Natural killer cell (primary cell): ENCODE results near the gene CACNA1A. TPM values are rescaled to one million over a fixed set of nuclear protein-coding genes. Genes with fewer than 3 reads are reported as not detected.

Source experiments
- ATAC-seq, 3 donors: fragments of 150-1000 bp in 2 of 3; fragments of 200-7000 bp in 1 of 3; cut with Tn5 transposase; 1 replicate in 1 of 3; 2 replicates in 2 of 3; pipeline ENCODE4 v1.10.0; 2021; ENCODE audit warnings: mild to moderate bottlenecking in 2 of 3, moderate library complexity in 2 of 3
- DNase-seq, 2 donors: peaks; one replicate each; pipeline versions ENCODE4 v3.0.0 to v3.0.0-alpha.2; 2013 to 2021; ENCODE audit warnings: mixed read lengths in 1 of 2
- H3K27ac ChIP-seq: one replicate; pipeline ENCODE4 v1.5.1; 2013; ENCODE audit warnings: mild to moderate bottlenecking, low read length
- H3K27me3 ChIP-seq: one replicate; pipeline ENCODE4 v1.6.1; 2013; ENCODE audit warnings: low read length; ENCODE audit not compliant: control insufficient read depth, insufficient read depth
- H3K36me3 ChIP-seq: one replicate; pipeline ENCODE4 v1.6.1; 2013; ENCODE audit warnings: low read length; ENCODE audit not compliant: control insufficient read depth, insufficient read depth
- H3K4me1 ChIP-seq: one replicate; pipeline ENCODE4 v1.6.1; 2013; ENCODE audit warnings: low read length; ENCODE audit not compliant: control insufficient read depth, insufficient read depth
- H3K4me3 ChIP-seq: one replicate; pipeline ENCODE4 v1.5.1; 2013; ENCODE audit warnings: low read length
- H3K9me3 ChIP-seq: one replicate; pipeline ENCODE4 v1.6.1; 2013; ENCODE audit warnings: low read length; ENCODE audit not compliant: control insufficient read depth, insufficient read depth
- H3K27ac Mint-ChIP-seq, 2 donors: one replicate each; pipeline ENCODE4 v1.8.0; 2022; ENCODE audit warnings: mild to moderate bottlenecking in 2 of 2, mixed read lengths in 2 of 2, moderate library complexity in 1 of 2
- H3K27me3 Mint-ChIP-seq, 2 donors: one replicate each; pipeline ENCODE4 v1.8.0; 2022; ENCODE audit warnings: low read depth in 2 of 2, mixed read lengths in 2 of 2
- H3K36me3 Mint-ChIP-seq: one replicate; pipeline ENCODE4 v1.8.0; 2022; ENCODE audit warnings: mixed read lengths
- H3K4me1 Mint-ChIP-seq, 2 donors: one replicate each; pipeline ENCODE4 v1.8.0; 2022; ENCODE audit warnings: mixed read lengths in 2 of 2
- H3K4me3 Mint-ChIP-seq: one replicate; pipeline ENCODE4 v1.8.0; 2022; ENCODE audit warnings: mild to moderate bottlenecking, moderate library complexity, mixed read lengths
- H3K9me3 Mint-ChIP-seq, 2 donors: one replicate each; pipeline ENCODE4 v1.8.0; 2022; ENCODE audit warnings: mixed read lengths in 2 of 2
- WGBS: methylation state at CpG from one replicate; pipeline ENCODE4 v1.1.7; 2013; ENCODE audit warnings: missing lambda C conversion rate; ENCODE audit not compliant: insufficient coverage; 5-methylcytosine and 5-hydroxymethylcytosine counted together
- intact Hi-C: fragments of 100-400 bp; cut with micrococcal nuclease; formaldehyde crosslinking; loops from one replicate; pipeline ENCODE4 v1.14.2; 2022
- total RNA-seq, 4 donors: library from RNA; stranded (reverse); fragments of 120-200 nt in 1 of 4; gene quantifications; one replicate each; pipeline versions ENCODE4 v1.2.3 to v1.2.4, GENCODE V29; 2013 to 2022
- TF ChIP-seq, protein P1 (sequence below): fragments of 200-600 bp; IDR thresholded peaks from one replicate; pipeline ENCODE4 v1.8.0; 2022; ENCODE audit warnings: antibody characterized with exemption

The CACNA1A gene
- total RNA-seq, 3 donors from 2014 or later (not counting 1 experiment from before 2014, with no cell fraction given), result 0.59 to 0.85 (median 0.75) TPM

DNA sequence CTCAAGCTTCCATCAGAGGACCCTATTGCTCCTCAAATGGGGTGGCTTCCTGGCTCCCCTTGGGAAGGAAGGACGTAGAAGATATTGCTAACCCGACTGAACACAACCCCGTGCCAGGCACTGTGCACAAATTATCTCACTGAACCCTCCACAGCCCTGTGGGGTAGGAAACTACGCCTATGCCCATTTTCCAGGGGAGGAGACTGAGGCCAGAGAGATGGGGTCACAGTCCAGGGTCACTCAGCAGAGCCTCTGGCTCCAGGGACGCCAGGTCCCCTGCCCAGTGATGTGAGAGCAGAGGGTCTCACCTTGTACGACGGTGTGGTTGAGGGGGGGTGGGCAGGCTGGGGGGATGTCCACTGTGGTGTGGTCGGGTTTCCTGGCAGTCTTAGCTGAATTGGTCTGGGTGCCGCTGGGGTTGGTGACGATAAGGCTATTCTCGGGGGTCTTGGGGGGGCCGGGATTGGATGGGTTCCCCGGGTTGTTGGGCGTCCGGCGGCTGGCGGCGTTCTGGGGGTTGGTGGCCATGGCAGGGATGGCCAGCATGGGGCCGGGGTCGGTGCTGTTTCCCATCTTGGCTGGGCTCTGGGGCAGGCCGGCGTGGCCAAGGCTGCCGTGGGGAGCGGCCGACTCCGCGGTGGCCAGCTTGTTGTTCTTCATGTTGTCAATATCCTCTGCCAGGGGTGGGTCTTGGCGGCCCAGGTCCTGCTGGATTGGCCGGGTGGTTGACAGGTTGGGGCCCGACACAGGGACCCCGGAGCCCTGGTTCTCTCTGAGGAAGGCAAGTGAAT is 219.9 kb downstream of the CACNA1A start:
- Histone ChIP-seq H3K9me3 (no peaks in the 10 kb centered on the region), H3K4me1 (no peaks in the 10 kb centered on the region), H3K27ac (no peak overlapping the region), H3K4me3 (no peak overlapping the region), H3K27me3 (no peaks in the 10 kb centered on the region), H3K36me3 (no peaks in the 10 kb centered on the region)
- Mint-ChIP-seq H3K4me3 (no peak overlapping the region), H3K27me3 (no peaks in the 10 kb centered on the region), H3K27ac (no peak overlapping the region), H3K4me1 (no peaks in the 10 kb centered on the region), H3K9me3 (no peaks in the 10 kb centered on the region), H3K36me3 (no peaks in the 10 kb centered on the region)
- TF ChIP-seq, protein P1, sequence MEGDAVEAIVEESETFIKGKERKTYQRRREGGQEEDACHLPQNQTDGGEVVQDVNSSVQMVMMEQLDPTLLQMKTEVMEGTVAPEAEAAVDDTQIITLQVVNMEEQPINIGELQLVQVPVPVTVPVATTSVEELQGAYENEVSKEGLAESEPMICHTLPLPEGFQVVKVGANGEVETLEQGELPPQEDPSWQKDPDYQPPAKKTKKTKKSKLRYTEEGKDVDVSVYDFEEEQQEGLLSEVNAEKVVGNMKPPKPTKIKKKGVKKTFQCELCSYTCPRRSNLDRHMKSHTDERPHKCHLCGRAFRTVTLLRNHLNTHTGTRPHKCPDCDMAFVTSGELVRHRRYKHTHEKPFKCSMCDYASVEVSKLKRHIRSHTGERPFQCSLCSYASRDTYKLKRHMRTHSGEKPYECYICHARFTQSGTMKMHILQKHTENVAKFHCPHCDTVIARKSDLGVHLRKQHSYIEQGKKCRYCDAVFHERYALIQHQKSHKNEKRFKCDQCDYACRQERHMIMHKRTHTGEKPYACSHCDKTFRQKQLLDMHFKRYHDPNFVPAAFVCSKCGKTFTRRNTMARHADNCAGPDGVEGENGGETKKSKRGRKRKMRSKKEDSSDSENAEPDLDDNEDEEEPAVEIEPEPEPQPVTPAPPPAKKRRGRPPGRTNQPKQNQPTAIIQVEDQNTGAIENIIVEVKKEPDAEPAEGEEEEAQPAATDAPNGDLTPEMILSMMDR, result no peak
- ATAC-seq, result no peak
- WGBS, result 89% methylated on average over 31 of the region's 31 CpGs
- intact Hi-C loops, result no loop called here
- no peak for DNase-seq

DNA sequence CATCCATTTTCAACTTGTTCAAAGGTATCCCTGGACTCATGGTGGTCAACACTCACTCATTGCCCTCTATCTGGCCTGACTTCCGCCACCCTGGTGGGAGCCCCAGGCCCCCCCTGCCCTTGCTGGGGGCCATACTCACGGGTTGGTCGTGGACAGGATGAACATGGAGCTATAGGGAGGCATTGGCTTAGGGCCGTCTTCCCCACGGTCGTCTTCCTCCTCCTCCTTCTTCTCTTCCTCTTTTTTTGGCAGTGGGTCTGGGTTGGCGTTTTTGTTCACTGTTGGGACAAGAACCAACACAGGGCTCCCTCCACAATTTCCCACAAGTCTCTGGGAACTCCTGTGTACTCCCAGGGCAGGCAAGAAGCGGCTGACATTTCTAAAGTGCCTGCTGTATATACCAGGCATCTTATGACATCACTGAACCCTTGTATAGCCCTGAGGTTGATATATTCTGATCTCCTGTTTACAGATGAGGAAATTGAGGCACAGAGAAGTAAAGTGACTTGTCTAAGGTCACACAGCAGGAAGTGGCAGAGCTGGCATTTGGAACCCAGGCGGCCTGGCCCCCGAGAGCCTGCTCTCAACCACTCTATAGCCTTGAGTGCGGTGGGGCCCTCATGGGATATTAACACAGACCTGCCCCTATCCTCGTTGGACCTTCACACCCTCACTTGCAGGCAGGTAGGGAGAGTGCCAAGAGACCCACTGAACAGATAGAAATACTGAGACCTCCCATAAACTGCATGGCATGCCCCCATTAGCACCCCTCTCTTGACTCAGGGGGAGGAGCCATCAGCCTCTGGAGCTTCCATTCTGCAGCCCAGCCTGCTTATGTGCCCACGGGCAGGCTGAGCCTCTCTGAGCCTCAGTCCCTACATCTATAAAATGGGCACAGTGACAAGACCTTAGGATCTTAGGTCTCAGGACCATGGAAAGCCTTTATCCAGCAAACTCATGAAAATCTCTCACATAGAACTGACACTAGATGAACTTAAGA is 221.1 kb downstream of the CACNA1A start:
- Mint-ChIP-seq H3K27ac (no peak overlapping the region), H3K36me3 (no peaks in the 10 kb centered on the region), H3K27me3 (no peaks in the 10 kb centered on the region), H3K4me1 (no peaks in the 10 kb centered on the region), H3K9me3 (no peaks in the 10 kb centered on the region), H3K4me3 (no peak overlapping the region)
- WGBS, result 44% methylated on average over 12 of the region's 13 CpGs
- DNase-seq (no peak), ATAC-seq (no peak)
- TF ChIP-seq, protein P1, result no peak
- Histone ChIP-seq H3K4me1 (no peaks in the 10 kb centered on the region), H3K27me3 (no peaks in the 10 kb centered on the region), H3K27ac (no peak overlapping the region), H3K4me3 (no peak overlapping the region), H3K9me3 (no peaks in the 10 kb centered on the region), H3K36me3 (no peaks in the 10 kb centered on the region)
- intact Hi-C loops, result no loop called here

DNA sequence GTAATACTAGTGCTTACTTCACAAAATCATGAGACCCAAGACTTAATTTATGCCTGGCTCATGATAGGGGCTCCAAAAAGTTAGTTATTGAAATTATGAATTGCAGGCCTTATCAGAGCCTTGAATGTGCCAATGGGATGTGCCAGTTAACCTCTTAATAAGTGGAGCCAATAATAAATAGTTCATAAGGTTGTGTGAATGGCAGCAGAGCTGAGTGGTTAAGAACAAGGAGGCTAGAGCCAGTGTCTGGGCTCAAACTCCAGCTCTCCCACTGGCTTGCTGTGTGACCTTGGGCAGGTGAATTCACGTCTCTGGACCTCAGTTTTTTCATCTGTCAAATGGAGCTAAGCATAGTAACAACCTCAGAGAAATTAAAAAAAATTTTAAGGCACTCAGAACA is 222.4 kb downstream of the CACNA1A start:
- no peaks in the 10 kb centered on the region for H3K36me3 ChIP-seq
- Mint-ChIP-seq H3K4me3 (no peak overlapping the region), H3K9me3 (no peaks in the 10 kb centered on the region), H3K4me1 (no peaks in the 10 kb centered on the region), H3K27me3 (peaks cover 0 to 2% of the 10 kb centered on the region in 2 donors), H3K36me3 (no peaks in the 10 kb centered on the region), H3K27ac (no peak overlapping the region)
- no peak overlapping the region for H3K27ac ChIP-seq
- DNase-seq, result no peak
- H3K4me1 ChIP-seq, result no peaks in the 10 kb centered on the region
- no peak for ATAC-seq
- intact Hi-C loops, result no loop called here
- H3K27me3 ChIP-seq, result no peaks in the 10 kb centered on the region
- H3K9me3 ChIP-seq, result no peaks in the 10 kb centered on the region
- WGBS, result 62% methylated on average over 1 of the region's 1 CpG
- H3K4me3 ChIP-seq, result no peak overlapping the region
- TF ChIP-seq, protein P1, result no peak
